ENCODE results near the gene CDH9.
"Not testable (repeated sequence)": the region's sequence is repeated elsewhere in the genome, so short reads cannot be mapped to it uniquely, and the experiment has no call there.

The CDH9 gene

DNA sequence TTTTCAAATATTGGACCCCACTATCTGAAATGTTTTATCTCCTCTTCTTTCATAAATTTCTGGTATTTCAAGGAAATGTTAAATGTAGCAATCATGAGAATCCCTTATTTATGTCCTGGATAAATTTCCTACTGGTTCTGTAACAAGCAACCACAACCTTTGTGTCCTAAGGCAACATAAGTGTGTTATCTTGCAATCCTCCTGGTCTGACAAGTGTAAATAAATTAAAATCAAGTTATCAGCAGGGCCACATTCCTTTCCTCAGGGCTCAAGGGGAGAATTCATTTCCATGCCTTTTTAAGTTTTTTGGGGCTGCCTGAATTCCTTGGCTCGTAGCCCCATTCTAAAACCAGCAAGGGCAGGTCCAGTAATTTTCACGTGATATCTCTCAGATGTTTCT, 83.2 kb downstream of the CDH9 start:
- no peak for DNase-seq (ENCODE audit: low read depth)

GRCh38 chr5:26948921-26949320, 89.5 kb downstream of the CDH9 start:
- DNase-seq (ENCODE audit: low read depth) = no peak

- no peak for DNase-seq (ENCODE audit: low read depth)
Measured at GRCh38 chr5:26945901-26946300, 92.5 kb downstream of the CDH9 start.

DNA sequence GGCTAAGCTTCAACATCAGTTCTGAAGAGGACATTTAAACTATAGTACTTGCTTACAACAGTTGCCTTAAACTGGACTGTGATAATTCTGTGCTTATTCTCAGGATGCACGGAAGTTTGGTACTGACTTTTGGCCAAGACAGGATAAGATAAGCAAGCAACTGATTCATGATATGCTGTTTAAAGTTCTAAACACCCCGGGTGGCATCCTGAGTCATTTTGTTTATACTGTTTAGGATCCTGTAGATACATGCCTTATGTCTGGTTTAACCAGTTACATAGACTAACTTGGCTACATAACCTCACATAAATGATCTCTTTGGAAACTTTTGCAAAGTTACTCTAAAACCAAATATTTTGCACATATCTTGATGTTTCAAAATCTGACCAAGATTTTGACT, 95.9 kb downstream of the CDH9 start:
- DNase-seq (ENCODE audit: low read depth) = no peak

DNA sequence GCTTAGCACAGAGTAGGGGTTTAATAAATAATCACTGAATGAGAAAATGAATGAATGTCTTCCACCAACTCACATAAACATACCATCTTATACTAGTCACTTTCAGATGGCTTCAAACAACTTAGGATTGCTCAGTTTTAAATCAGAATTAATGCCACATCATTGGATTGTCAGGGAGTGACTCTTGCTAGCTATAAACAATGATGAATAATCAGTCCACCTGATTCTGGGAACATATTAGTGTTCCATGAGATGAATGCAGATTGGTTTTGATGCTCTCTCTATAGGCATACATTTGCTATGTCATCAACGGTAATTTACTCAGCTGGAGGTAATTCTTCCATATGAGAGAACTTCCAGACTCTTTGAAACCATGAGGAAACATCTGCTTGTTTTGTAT, 97.4 kb downstream of the CDH9 start:
- DNase-seq (ENCODE audit: low read depth) = no peak

DNA sequence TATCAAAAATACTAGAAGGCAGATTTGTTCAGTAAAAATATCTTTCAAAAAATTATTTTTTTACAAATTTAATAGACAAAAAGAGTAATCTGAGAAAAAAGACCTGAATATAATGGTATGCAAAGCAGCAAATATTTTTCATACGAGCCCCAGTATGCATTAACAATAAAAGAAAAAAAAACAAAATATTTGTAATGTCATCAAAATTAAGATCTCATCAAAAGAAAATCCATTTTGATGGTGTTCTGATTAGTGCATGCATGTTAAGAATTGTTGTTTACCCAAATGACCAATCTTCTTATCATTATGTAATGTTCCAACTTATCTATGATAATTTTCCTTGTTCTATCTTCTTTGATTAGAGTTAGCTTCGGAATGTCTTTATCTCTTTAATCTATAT, 106.1 kb downstream of the CDH9 start:
- DNase-seq (ENCODE audit: low read depth) = no peak

- no peak for DNase-seq (ENCODE audit: low read depth)
Measured at GRCh38 chr5:26921439-26921838, 116.9 kb downstream of the CDH9 start.

GRCh38 chr5:26903469-26903868, 134.9 kb downstream of the CDH9 start:
- DNase-seq (ENCODE audit: low read depth) = no peak

GRCh38 chr5:26894719-26895263, 143.6 kb downstream of the CDH9 start:
- DNase-seq (ENCODE audit: low read depth) = no peak

GRCh38 chr5:26893078-26893477, 145.3 kb downstream of the CDH9 start:
- no peak for DNase-seq (ENCODE audit: low read depth)

DNA sequence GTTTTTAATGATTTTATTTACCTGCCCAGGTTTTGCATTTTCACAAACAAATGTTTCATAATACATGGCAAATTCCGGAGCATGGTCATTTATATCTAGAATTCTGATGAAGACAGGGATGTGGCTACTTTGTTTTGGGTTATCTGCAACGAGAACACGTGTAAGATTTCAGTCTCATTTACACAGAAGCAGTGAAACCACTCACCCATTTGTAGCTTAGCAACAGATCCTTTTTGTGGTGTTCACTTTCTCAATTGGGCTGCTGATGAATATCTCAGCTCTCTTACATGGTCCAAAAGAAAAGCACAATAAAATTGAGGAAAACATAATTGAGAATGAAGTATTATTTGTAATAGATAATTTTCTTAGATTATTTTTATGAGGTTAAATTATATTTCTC, 148.6 kb downstream of the CDH9 start:
- DNase-seq (ENCODE audit: low read depth) = no peak

- DNase-seq (ENCODE audit: low read depth) = no peak
Measured at GRCh38 chr5:26884481-26884880, 153.9 kb downstream of the CDH9 start.

- no peak for DNase-seq (ENCODE audit: low read depth)
Measured at GRCh38 chr5:26883375-26883774, 155.0 kb downstream of the CDH9 start.

DNA sequence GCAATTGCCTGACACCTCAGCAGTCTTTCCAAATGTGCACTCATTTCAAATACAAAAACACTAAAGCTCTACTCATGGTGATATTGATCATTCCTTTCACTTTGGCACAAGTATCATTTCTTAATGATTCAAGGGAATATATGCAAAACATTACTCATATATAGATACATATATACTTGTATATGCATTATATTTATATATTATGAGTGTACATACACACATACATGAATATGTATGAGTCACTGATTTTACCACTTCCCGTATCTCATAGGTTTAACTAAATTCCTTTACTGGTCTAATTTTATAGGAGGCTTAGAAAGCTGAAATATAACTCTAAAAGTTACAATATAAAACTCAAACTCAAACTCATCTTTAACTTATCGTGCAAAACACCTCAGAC, 156.5 kb downstream of the CDH9 start:
- no peak for DNase-seq (ENCODE audit: low read depth)

DNA sequence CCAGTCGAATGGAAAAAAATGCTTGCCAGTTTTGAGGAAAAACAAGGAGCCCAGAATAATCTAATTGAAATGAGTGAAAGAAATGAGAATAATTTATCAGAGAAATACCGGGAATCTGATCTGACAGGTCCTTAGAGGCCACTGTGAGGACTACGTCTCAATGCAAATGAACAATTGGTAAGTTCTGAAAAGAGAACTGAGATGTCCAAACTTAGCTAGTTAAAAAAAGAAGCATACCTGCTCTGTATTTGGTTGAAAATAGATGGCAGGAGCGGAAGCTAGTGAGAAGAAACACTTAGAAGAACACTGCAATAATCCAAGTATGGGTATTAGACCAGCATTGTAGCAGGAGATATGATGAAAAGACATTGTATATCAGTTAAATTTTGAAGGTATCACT, 161.2 kb downstream of the CDH9 start:
- DNase-seq (ENCODE audit: low read depth) = no peak

DNA sequence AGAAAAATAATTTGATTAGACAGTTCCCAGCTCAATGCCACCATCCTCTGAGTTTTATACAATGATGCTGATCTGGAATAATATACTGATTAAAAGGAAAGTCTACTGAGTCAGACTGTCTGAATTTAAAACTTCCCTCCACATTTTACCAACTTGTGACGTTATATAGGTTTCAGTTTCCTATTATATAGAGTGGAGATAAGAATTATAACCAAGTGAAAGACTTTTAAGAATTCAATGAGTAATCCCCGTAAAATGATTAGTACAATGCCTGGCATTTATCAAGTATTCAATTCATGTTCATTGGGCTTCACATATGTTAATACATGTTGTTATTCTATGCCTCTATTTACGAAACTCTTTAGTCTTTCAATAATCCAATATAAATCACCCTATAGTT, 166.0 kb downstream of the CDH9 start:
- no peak for DNase-seq (ENCODE audit: low read depth)

GRCh38 chr5:26869781-26870180, 168.6 kb downstream of the CDH9 start:
- DNase-seq (ENCODE audit: low read depth) = no peak

GRCh38 chr5:26868504-26868903, 169.9 kb downstream of the CDH9 start:
- no peak for DNase-seq (ENCODE audit: low read depth)

DNA sequence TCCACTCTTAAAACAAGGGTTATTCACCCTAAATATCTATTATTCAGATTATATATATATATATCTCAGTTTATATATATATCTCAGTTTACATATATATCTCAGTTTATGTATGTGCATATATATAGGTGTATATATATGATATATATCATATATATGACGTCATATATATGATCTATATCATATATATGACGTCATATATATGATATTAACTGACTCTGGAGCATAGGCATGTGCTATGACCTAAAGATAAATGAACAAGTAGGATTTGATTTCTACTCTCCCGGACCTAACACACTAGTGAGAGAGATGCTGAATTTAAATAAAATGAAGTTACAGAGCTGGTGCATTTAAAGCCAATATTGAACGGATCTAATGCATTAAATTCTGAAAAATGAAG, 174.3 kb downstream of the CDH9 start:
- no peak for DNase-seq (ENCODE audit: low read depth)

DNA sequence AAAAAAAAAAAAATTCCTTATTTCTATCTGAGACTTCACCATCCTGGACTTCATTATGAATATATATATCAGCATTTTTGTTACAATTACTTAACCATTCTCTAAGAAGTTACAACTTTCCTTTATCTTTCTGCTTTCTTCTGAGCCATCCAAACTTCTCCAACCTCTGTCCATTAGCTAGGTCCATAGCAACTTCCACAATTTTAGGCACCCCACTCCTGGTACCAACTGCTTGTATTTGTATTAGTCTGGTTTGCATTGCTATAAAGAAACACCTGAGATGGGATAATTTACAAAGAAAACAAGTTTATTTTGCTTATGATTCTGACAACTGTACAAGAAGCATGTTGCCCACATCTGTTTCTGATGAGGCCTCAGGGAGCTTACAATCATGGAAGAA, 182.1 kb downstream of the CDH9 start:
- no peak for DNase-seq (ENCODE audit: low read depth)

DNA sequence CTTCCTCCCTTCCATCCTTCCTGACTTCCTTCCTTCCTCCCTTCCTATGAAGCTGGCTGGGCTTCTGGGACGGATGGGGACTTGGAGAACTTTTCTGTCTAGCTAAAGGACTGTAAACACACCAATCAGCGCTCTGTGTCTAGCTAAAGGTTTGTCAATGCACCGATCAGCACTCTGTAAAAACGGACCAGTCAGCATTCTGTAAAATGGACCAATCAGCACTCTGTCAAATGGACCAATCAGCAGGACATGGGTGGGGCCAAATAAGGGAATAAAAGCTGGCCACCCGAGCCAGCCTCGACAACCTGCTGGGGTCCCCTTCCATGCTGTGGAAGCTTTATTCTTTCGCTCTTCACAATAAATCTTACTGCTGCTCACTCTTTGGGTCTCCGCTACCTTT, 185.9 kb downstream of the CDH9 start:
- not testable (repeated sequence) for DNase-seq (ENCODE audit: low read depth)

DNA sequence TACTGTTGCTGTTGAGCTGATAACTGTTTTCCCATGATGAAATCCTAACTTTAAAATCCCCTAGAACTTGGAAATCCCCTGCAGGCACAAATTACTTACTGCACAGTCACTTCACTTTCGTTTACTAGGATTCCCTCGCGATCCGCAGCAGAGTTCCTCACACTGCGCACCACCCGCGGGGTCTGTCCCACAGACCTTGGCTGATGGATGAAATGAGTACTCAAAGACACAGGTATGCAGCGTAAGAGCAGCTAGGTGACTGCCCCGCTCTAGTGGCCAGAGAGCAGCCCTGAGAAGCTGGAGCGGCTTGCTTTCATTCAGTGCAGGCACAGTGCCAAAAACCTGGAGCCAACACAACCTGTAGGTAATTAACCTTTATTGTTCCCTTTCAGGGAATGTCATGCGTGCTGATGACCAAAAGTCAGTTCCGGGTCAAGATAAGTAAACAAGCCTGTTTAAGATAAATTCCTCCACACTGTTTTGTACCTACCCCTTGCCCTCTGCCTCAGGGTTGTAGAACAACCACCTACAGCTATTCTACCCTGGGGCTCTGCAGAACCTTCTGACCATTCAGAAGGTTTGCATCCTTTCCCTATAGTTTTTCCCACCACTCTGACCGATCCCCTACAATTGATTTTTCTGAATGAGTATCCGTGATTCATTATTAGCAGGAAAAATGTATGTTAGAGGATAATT, 191.2 kb downstream of the CDH9 start:
- no peak for DNase-seq (ENCODE audit: low read depth)

GRCh38 chr5:26843677-26844076, 194.7 kb downstream of the CDH9 start:
- DNase-seq (ENCODE audit: low read depth) = no peak

DNA sequence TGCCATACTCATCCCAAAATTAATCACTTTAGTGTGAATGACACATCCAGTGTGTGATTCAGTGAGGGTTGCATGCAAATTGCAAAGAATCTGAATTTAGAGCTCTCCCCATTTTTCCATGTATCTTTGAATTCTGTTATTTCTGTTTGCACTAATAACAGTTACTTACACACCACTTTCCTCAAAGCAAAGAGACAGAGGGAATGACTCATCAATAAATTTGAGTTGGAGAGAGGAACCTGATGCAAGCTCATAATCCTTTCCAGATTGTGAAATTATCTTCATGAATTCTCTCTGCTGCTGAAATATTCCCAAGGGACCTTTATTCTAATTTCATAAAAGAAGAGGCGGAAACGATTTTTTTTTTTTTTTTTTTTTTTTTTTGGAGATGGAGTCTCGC, 204.8 kb downstream of the CDH9 start:
- DNase-seq (ENCODE audit: low read depth) = no peak

Data from stimulated activated CD8-positive, alpha-beta memory T cell treated with anti-CD3 and anti-CD28 coated beads, Interleukin-7, amount 100 ng/mL, for 24 hours (primary cell).